Pons (tissue), 1 donor: ENCODE data around the gene RALGPS1.

Source experiments
- DNase-seq: peaks from one replicate; pipeline ENCODE4 v3.0.0-alpha.2; 2016; ENCODE audit warnings: low spot score

RALGPS1 gene

DNA sequence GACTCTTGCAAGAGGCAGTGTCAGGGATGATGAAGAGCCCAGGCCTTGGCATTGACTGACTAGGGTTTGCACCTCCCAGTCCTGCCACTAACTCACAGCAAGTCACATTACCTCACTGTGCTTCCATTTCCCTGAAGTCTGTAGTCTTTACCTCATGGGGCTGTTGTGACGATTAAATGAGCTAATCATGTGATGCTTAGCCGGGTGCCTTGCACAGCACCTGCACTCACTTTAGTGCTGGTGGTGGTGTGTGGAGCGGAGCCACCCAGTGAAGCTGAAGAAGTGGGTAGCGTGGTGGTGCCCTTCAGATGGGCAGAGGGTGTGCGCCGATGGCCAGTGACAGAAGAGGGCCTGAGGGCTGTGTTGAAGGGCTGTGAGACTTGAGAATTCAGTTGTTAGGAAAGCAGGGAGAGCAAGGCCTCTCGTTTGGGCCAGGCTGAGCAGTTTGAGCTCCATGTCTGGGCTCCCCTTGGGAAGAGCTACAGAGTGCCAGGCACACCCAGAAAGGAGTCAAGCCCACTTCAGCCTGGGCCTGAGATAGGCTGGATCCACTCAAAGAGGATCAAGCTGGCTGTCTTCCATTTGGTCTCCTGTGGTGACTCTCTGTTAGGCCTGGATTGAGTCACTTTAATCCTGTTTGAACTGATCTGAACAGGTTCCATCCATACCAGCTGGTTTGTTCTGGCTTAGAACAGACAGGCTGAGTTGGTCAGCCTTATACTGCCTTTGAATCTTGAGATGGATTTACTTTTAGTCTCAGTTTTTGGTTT, 42.5 kb downstream of the RALGPS1 start:
- peak; percentile 19 for DNase-seq

DNA sequence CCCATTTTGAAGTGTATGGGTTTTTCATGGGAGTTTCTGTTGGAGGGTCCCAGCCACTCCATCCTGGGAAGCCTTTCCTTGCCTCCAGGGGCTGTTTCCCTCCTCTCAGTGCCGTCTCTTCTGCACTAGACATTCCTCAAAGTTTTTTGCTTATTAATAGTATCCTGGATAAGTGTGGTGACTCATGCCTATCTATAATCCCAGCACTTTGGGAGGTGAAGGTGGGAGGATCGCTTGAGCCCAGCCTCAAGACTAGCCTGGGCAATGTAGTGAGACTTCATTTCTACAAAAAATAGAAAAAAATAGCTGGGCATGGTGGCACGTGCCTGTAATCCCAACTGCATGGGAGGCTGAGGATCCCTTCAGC, 43.1 kb downstream of the RALGPS1 start:
- DNase-seq = no peak

DNA sequence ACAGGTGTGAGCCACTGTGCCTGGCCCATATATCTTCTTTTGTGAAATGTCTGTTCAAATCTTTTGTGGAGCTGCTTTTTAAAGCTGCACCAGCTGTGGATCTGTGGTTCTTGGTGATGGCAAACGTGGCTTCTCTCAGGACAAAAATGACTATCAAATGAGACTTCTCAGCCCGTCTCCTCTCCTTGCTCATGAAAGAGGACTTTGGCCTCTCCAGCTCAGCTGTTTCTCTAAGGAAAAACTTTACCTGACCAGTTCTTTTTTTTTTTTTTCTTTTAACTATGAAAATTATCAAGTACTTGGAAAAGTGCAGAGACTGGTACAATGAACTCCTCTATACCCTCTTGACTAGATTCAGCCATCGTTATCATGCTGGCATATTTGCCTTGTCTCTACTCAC, 44.8 kb downstream of the RALGPS1 start:
- DNase-seq = no peak

DNA sequence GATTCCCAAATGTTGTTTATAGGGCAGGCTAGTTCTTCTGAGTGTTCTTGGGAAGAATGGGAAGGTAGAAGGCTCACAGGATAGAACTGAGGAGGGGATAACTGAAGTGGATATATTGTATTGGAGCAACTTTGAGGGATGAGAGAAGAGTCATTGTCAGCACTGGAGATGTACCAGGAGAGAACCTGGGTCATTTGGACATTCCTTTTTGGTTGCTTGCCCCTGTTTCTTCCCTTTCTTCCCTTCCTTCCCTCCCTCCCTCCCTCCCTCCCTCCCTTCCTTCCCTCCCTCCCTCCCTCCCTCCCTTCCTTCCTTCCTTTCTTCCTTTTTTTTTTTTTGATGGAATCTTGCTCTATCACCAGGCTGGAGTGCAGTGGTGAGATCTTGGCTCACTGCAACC, 45.3 kb downstream of the RALGPS1 start:
- DNase-seq = no peak

DNA sequence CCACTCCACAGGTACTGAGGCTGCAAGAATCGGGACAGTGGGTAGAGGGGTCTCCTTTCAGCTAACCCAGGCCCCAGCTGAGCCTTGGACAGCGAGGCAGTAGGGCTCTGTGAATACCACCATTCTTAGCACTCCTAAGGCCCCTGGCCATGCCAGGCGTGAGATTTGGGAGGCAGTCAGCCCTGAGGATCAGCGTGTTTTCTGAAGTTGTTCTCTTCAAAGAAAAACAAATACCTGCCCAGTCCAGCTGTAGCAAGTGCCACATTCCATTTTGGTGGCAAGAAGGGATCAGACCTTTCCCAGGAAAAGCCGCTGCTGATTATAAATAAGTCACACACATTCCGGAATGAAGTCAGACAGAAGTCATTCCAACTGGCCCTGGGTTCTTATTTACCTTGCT, 47.8 kb downstream of the RALGPS1 start:
- DNase-seq = no peak

DNA sequence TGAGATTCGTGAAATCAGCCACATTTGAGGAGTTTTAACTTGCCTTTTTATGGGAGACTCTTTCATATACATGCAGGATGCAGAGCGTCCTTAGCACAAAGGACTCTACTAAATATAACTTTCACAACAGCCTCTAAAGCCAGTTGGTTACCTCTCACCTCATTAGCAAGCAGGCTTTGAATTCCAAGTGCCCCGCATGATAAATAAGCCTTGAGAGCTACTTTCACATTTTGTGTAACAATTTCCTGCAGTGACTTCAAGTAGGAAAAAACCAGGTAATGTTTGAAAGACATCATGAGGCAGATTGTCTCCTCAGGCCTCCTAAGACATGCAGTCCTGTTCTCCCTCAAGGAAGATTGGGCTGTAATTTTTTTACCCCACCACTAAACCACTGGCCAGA, 50.5 kb downstream of the RALGPS1 start:
- DNase-seq = peak; percentile 29

DNA sequence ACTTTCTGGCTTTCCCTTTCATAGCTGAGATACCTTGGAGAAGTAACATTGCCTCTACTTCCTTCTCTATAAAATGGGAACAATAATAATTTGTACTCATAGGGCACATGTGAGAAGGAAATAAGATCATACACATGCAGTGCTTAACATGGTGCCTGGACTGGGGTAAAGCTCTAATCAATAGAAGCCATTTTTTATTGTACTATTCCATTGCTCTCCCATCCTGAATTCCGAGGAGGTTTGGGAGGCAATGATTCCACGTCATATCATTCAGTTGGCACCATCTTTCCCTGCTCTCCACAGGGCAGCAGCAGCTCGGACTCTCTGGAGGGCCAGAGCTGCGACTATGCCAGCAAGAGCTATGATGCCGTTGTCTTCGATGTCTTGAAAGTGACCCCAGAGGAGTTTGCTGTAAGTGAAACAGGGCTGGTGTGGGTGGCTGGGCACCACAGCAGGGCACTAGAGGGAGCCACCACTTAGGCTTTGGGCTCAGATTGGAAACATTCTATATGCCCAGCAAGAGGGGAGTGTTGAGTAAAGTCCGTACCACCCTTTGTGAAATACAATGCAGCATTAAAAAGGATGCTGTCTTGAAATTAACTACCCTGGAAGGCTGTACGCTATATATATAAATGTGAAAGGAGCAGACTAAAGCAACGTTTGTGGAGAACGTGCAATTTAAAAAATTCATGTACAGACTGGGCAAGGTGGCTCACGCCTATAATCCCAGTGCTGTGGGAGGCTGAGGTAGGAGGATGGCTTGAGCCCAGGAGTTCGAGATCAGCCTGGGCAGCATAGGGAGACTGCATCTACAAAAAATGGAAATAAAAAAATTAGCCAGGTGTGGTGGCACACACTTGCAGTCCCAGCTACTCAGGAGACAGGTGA, 51.2 kb downstream of the RALGPS1 start:
- DNase-seq = peak; percentile 73

DNA sequence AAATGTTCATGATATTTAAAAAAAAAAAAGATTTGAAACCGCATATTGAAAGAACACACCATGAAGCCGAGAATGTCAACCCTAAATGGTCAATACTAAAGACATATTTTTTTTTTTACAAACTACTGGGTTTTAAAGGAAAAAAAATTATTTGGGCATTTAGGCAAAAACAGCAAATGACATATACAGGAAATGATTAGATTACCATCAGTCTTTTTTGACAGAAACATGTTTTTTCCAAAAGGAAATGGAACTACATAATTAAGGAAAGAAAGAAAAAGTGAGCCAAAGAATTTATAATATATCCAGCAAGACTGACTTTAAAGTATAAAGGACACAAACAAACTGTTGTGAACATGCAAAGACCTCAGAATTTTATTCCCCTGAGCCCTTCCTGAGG, 56.7 kb downstream of the RALGPS1 start:
- no peak for DNase-seq

DNA sequence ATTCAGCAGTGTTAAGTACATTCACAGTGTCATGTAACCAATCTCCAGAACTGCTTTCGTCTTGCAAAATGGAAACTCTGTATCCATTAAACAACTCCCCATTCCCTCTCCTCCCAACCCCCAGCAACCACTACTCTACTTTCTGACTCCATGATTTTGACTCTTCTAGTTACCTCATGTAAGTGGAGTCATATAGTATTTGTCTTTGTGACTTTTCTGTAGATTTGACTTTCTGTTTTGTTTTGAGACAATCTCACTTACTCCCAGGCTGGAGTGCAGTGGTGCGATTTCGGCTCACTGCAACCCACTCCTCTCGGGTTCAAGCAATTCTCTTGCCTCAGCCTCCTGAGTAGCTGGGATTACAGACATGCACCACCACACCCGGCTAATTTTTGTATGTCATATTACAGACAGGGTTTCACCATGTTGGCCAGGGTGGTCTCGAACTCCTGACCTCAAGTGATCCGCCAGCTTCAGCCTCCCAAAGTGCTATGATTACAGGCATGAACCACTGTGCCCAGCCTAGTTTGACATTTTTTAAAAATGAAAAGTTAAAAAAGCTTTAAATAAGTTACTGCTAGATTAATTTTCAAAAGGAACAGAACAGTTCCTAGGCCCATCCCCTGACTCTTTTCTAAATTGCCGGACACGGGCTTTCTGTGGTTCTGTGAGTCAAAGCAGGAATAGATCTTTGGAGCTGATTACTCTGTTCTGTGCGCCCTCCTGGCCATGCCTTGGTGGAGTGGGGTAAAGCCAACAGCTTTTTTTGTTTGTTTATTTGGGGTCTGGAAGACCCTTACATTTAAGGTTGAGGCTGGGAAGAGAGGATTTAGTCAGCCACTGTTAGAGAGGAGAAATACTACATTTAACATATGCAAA, 59.3 kb downstream of the RALGPS1 start:
- no peak for DNase-seq

DNA sequence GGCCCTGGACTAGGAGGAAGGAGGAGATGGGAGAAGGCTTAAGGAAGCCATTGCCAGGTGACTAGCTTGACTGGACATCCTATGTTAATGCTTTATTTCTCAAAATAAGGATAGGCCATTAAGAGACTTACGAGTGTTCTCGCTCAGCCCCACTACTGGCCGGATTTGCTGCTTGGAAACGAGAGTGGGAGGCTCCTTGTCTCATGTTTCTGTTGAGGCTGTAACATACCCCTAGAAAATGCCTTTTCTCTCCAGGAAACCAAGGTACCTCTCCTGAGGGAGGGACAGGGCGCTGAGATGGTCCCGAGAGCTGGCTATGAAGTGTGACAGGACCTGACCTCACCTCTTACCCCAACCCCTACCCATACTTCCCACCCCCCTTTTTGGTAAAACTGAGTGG, 60.0 kb downstream of the RALGPS1 start:
- no peak for DNase-seq

DNA sequence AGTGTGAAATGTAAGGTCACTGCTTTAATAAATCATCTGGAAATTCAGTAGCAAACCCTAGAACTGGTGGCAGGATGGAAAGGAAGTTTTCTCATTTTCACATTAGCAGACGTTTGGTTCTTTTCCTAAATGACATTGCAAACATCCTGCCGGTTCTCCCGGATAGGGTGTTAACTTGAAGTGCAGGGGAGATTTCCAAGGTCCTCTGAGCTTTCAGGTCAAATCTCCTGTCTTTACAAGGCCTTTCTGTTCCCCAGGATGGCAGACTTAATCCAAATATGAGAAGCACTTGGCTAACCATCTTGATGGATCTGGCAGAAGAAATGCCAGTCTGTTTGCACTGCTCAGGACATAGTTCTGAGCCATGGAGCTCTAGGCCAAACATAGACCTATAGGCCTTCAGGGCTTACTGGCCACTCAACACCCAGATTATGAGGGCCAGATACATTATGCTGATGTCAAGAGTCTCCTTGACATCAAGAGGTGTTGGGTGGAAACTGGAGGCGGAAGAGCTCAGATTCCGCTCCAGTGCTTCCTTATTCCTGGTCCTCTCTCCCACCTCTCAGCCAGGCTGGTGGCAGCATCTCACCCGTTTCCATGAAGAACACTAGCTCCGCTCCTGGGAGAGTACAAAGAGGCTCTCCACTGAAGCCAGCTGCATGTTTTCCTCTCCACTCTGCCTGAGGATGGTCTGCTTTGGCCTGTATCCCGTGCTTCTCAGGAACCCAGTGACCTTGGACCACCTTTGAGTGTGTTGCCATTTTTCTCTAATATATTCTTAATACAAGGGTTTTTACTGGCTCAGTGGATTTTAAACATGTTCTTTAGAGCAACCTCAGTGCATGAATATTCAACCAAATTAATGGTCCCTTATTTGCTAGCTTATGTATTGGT, 61.0 kb downstream of the RALGPS1 start:
- peak; percentile 15 for DNase-seq

DNA sequence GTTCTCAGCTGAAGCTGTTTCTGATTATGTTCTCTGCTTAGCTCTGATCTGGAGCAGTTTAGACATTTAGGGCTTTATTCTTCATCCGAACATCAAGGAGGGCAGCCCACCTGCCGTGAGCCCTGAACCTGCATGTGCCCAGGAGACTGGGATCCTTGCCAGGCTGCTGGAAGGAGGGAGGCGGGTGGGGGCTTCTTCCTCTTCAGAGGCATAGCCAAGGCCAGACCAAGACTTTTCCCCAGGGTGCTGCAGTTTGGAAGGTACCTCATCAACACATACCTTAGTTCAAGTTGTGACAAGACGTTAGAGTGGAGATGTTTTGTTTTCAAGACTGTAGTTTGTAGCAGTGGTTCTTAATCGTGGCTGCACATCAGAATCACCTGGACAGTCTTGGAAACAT, 64.9 kb downstream of the RALGPS1 start:
- DNase-seq = no peak

DNA sequence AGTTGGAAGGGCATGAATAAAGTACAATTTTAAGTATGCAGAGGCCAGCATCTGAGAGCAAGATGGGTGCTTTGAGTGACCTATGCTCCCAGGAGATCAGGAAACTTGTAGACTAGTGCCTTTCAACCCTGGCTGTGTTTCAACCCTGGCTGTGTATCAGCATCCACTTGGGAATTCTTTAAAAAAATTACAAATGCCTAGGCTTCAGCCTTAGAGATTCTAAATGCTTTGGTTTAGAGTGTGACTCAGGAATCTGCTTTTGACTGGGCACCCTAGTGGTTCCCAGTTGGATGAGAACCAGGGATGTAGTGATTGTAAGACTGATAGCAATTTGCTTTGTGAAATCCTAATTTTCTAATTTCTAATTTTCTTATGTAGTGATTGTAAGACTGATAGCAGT, 65.6 kb downstream of the RALGPS1 start:
- no peak for DNase-seq

DNA sequence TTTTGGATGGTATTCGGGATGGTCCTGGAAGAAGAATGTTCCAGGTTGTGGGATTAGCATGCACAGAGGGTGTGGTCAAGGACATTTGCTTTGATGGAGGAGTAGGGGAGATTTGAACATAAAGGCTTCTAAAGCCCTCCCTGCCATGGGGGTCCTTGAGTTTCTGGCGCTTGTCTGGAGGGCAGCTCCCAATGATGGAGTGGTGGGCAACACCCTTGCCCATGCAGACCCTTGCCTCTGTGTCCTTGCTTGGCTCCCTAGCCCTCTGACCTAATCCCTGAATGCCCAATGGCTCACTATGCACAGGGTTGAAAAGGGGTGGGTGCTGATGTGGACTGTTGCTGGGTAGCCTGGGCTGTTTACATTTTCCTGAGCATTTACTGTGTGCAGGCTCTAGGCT, 66.6 kb downstream of the RALGPS1 start:
- no peak for DNase-seq

DNA sequence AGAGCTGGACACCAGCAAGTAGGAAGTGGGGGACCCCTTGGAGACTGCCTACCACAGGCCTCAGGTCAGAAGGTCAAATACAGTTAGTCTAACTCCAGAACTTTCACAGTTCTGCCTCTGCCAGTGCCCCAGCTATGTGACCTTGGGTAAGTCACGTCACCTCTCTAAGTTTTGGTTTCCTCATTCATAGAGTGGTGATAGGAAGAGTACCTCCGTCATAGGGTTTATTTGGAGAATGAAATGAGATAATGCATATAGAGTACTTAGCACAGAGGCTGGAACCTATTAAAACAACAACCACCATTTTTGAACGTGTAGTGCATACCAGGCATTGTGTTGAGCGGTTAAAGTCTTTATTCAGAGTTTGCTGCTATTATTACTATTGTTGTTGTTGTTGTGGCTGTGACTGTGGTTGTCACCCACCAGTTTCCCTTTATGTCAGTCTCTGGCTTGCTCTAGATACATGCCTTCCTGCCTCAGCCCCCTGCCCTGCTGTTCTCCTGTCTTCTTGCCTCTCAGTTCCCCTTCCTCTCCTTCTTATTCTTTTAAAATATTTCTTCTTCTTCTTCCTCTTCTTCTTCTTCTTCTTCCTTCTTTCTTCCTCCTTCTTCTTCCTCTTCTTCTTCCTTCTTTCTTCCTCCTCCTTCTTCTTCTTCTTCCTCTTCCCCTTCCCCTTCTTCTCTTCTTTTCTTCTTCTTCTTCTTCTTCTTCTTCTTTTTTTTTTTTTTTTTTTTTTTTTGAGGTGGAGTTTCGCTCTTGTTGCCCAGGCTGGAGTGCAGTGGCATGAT, 67.8 kb downstream of the RALGPS1 start:
- DNase-seq = no peak

DNA sequence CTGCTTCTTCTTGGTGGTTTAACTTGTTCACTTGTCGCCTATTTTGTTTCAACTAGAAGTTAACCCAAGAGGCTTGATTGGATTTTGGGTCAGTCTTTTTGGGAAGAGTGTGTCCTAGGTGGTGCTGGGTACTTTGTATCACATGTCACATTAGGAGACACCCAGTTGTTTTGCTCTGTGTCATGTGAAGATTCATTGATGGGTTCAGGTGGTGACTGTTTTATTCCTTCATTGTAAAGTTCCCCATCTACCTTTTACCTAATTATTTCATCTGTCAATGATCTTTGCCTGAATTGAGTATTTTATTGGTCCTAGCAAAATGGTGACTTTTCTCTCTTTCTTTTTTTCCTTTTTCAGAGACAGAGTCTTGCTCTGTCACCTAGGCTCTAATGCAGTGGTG, 69.2 kb downstream of the RALGPS1 start:
- DNase-seq = no peak

DNA sequence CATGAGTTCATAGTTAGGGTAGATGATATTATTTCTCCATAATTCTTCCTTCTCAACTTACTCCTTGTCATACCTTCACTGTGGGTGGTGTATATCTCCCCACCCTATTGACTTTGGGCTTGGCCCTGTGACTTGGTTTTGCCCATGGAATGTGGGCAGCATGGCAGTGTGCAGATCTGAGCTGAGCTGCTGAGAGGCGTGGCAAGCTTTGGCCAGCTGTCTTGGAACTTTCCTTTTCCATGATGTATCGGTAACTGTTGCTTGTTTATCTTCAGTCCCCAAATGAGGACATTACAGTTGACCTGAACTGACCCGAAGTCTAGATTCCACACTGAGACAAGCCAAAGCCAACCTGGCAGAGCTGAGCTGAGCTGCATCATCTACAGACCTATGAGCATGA, 70.4 kb downstream of the RALGPS1 start:
- DNase-seq = peak; percentile 36

DNA sequence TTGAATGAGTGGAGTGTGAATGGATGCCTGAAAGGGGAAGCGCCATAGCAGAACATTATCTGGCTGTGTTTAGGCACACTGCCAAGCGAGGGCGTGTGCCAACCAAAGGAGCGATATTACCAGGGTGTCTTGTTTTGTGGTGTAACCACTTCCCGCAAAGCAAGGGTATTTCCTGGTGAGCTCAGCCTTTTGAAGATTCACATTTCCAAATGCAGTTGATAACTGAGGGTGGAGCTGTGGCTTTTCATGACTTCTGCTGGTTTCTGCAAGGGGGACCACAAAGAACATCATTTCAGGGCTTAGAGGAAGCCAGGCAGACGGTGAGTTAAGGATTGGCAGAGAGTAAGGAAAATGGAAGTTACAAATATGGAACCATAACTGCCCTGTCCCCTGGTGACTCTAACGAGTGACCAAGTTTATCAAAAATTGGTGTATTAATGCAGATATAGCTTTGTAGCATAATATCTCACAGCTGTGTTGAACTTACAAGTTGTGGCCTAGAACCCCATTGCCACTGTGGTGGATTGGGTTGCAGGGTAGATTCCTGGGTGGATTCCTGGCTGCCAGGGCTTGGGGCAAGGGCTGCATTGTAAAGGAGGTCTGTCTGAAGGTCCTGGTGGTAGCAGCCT, 71.4 kb downstream of the RALGPS1 start:
- peak; percentile 70 for DNase-seq

DNA sequence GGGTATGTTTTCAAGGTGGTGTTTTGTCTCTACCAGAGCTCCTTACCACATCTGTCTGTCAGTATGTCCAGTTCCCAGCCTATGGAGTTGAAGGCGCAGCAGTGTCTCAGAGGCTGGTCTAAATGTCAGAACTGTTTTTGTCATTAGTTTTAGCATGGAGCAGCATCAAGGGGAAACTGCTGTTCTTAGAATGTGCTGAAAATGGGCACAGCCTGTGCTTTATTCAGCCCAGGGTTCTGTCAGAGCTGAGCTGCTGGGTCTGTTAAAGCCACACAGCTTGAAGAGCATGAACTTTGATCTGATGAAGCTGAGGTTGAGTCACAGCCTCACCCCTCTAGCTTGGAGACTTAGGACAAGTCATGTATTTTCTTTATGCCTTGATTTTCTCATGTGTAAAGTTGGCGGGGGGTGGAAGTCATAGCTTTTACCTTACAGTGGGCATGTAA, 71.9 kb downstream of the RALGPS1 start:
- no peak for DNase-seq

DNA sequence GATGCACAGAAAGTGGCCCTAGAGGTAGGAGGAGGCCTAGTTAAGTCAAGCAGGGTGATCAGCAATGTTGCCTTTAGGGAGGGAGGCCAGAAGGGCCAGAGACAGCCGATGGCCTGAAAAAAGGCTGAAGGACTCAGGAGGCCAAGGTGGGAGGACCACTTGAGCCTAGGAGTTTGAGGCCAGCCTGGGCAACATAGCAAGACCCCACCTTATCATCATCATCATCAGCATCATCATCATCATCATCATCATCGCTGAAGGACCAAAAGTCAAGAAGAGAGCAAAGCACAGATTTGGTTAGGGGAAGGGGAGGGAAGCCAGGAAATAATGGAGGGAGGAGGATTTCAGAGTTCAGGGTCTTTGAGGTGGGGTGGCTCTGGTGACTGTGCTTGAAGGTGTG, 74.3 kb downstream of the RALGPS1 start:
- DNase-seq = no peak
